D341Med (cell line): ENCODE measurements around the gene SFT2D3.

ENCODE experiments used
- DNase-seq: peaks from one replicate; pipeline ENCODE4 v3.0.0; 2012; ENCODE audit warnings: low spot score

The SFT2D3 gene

DNA sequence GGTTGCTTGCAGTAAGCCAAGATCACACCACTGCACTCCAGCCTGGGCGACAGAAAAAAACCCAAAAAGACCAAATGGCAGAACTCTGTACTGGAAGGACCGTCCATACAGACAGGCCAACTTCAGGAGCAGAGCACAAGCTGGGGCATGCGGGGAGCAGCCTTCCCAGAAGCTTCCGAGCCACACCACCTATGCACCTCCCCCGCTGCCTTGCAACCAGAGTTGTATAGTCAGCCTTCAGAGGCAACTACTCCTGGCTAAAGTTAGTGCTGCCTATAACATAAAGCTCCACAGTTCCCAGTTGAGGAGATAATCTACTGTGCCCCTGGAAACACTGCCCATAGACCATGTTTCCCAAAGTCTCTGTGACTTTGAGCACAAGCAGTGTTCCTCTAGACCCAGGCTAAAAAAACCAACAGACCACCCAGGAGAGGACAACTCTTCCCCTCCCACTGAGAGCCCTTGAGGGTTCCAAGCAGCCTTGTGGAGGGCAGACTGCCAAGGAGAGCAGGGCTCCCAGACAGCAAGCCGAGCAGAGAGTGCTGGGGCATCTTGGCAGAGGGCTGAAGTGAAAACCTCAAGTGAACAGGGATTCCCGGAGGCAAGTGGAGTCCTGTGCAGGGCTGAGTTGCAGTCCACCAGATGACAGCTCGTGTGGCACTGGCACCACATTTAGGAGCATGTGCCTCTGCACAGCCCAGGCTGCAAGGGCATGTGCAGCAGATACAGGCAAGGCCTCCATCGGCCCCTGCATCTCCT lies 6.8 kb downstream of the SFT2D3 start:
- no peak for DNase-seq

DNA sequence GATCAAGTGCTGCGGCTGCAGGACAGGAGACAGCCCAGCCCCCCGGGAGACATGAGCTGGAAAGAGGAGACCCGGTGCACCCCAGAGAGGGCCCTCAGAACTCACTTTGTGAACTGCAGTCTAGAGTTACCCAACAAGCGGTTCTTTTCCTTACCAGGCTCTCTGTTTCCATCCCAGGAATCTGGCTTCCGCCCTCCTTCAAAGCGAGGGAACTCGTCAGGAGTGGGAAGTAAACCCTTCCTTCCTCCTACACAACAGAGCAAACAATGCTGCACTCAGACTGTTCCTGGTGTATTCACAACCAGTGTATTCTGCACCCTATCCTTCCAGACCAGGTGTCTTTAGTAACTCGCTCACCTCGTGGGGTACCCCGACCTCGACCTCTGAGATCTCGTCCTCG lies 8.0 kb downstream of the SFT2D3 start:
- DNase-seq, result no peak

DNA sequence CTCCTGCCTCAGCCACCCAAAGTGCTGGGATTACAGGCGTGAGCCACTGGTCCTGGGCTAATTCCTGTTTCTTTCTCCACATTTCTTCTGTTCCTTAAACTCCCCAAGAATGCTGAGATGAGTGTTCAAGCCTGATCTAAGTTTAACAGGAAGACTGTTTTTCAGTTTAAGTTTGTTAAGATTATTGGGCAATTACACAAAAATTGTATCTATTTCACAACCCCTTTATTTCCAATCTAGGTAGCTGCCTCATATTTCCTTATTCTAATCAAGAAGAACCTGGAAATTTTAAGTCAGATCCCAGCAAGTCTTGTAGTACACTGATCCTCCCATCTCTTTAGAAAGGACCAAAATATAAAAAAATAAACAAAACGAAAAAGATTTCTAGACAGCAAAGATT lies 11.7 kb downstream of the SFT2D3 start:
- DNase-seq, result no peak

DNA sequence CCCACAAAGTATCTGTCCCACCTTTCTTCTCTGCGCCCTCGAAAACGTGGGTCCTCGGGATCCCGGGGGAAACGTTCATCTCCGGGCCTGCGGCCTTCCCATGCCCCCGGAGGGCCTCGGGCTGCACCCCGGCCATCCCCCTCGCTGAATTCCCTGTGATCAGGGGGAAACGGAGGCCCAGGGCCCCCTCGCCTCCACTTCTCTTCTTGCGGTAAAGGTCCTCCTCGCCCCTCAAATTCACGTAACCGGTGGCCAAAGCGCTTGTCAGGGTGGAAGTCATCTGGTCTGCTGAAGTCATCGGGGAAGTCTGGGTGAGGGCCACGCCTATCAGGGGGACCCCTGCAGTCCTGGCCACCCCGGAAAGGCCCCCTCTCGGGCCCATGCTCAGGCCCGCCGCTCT lies 12.3 kb downstream of the SFT2D3 start:
- no peak for DNase-seq

DNA sequence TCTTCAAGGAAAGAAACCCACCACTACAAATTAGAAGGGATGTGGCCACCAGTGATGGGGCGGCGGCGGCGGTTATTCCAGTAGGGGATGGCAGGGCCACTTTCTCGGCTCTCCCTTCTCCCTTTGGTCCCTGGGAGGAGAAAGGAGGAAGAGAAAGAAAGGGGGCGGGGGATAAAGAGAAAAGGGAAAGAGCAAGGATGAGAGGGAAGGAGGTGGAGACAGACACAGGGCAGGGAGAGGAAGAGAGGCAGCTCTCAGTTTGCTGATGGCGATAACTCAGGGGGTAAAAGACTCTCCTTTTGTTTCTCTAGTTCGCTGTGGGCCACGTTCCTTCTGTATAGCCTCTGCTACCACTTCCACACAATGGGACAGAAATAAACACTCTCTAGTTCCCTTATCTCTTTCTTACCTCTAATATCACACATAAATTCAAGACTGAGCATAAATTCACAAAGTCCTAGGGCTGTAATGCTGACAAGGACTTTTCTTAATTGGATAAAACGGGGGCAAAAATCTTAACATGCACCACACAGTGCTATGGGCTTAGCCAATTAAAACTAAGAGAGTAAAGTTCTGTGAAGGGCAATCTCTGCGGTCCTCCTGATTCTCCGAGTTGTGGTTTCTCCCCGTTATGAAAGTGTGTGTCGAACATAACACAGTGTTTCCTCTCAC lies 14.6 kb downstream of the SFT2D3 start:
- no peak for DNase-seq

DNA sequence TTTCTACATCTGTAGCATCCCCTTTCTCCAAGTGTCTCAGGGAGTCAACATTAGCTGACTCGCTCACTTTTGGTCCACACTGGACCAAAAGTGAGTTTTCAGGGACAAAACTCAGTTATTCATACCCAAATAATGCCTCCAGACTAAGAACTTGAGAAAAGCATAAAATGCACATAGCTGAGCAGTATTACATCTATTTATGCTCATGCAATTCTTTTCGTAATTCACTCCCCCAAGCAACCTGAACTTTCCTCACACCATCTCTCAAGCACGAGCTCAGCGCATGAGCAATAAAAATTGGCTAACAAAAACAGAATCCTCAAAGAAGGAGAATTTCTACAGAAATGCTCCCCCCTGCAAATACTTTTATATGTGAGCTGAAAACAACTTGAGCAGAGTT lies 17.0 kb downstream of the SFT2D3 start:
- DNase-seq, result no peak

DNA sequence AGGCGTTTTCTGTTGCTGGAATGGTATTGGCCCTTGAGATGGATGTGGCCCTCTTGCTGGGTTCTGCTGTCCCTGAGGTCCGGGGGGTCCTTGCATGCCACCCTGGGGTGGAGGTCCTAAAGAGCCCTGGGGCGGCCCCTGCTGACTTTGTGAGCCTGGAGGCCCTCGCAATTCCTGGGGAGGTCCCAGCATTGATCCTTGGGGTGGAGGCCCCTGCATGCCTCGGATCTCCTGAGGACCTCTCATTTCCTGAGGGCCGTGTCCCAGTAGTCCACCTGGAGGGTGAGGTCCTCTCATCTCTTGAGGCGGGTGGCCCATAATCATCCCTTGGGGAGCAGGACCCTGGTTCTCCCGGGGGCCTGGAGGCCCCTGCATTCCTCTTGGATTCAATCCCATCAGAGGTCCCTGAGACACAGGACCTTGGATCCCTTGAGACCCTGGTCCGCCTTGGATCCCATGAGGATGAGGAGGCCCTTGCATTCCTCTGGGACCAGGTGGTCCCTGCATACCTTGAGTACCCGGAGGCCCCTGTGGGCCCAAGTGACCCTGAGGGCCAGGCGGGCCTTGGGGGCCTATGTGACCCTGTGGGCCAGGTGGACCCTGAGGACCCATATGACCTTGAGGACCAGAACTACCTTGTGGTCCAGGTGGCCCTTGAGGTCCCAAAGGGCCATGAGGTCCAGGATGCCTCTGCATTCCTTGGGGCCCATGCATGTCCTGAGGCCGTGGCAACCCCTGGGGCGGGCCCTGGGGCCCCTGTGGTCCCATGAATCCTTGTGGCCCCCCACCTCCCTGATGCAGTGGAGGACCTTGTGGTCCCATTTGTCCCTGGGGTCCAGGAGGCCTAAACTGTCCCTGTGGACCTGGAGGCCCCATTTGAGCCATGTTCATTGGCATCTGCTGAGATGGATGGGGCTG lies 18.3 kb downstream of the SFT2D3 start:
- DNase-seq, result no peak

DNA sequence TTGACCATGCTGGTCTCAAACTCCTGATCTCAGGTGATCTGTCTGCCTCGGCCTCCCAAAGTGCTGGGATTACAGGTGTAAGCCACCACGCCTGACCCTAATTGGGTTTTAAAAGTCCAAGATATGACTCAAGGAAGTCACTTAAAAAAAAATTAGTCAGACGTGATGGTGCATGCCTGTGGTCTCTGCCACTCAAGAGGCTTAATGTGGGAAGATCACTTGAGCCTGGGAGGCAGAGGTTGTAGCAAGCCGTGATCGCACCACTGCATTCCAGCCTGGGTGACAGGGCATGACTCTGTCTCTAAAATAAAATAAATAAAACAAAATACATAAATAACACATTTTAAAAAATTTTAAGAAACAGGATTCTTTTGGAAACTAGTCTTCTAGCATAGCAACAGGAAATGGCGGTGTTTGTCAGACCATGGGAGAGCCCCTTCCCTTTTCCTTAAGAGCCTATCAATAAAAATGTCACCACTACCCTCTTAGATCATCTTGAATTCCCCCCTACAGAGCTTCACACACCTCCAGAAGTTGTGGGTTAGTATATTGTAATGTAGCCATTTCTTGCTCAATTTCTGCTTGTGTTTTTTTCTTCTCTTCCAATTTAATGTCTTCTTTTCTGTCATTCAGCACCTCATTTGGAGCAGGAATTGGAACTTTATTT lies 20.1 kb downstream of the SFT2D3 start:
- DNase-seq, result no peak

DNA sequence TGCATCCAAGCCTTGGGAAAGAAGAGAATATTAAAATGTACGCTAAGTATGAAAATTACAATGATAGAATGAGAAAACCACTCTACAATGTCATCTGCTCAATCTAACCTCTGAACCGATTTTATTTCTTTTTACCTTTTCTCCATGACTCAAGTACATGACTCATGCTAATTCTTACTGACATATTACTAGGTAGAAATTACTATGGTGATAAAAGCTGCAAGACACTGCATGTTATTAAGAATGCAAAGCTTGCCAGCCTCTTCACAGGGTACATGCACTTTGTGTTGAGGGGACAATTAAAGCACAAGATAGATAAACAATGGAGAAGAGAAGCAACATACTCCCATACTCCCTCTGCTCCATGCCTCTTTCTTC lies 20.7 kb downstream of the SFT2D3 start:
- DNase-seq, result no peak

DNA sequence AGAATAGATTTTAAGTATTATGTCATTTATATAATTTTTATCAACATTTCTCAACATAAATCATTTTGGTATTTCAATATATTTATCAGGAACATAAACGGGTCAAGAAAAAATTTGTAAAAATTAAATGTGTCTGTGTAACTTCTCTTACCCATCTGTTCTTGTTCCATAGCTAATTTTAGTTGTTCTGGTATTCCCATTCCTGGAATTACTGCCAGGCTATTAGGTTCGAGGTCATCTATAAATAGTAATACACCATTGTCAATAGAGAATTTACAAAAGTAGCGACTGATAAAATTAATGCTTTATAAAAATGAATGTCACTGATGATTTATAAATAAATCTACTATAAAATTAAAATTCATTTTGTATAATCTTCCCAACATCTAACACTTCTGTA lies 21.5 kb downstream of the SFT2D3 start:
- no peak for DNase-seq

DNA sequence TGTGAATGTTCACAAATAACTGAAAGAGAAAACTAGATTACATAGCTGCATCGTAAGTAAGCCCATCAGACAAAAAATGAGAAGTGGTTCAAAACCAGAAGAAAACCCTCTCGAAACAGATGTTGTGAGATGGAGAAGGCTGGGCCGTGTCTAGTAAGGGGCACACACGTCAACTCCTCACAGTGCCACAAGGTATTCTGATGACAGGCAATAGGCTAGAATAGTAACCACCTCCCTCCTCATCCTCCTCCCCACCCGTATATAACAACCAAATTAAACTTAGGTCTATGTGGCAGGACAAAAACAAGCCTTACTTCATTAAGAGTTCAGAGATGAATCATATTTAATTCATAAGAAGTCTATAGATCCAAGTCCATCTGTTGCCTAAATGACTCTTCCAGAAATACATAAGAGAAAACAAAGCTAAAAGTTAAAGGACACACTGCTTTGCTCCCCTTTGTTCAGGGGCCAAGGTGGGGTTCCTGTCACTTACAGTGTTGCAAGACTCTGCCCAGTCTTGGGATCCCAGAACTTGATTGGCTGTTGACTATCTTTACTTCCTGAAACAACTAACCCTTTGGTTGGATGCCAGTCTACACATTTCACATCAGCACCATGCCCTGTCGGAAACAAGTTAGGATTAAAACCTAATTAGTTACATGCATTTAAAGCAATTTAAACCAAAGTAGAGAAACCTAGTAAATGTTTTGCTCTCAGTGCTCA lies 25.0 kb downstream of the SFT2D3 start:
- DNase-seq, result no peak

DNA sequence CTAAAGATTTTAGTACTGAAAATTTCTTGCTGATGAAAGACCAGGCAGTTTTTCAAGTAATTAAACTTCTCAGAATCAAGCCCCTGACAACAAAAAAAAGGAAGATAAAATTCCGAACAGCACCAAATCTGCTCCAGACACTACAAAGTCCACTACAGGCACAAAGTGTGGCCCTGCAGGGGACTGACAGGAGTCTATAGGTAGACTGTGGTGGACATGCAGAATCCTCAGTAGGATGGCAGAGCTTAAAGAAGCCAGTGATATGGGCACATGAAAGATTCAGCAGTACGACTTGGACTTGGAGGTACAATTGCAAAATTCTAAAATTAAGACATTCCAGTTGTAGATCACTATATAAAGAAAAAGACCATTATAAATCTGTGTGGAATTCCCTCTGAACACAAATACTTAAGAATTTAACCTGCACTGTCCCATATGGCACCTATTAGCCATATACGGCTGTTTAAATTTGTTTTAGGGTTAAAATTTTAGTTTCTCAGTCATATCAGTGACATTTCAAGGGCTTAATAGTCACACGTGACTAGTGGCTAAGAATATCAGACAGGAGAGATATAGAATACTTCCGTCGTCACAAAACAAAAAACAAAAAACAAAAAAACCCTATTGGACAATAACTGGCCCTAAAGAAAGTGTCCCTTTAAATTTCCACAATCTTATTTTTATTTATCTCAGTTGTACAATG lies 32.0 kb downstream of the SFT2D3 start:
- DNase-seq, result no peak

DNA sequence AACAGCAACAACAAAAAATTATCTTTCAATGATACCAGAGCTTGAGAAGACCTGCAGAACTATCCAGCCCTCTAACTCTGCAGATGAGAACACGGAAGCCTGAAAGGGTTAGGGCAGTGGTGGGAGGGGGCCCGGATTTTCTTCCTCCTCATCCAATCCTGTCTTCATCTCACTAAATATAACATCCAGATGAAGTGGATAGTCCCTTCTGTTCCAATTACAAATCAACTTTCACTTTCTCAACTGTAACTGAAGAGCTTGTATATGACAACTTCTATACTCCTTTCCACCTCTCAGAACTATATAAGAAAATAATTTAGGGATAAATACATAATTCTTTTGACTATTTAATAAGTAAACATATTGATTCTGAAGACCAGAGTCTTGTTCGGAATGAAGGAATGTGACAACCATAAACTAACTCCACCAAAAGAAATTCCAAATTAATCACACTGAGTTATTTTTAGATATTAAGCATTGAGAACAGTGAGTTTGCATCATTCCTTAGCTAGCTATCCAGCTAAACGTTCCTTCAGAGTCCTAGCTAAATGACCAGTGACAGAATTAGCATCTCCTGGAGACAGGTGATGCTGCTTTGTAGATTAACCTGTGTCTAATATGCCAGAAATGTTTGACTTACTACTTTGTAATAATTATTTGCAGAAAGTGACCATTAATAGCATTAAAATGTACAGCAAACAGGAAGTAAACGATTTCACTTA lies 32.7 kb downstream of the SFT2D3 start:
- no peak for DNase-seq

DNA sequence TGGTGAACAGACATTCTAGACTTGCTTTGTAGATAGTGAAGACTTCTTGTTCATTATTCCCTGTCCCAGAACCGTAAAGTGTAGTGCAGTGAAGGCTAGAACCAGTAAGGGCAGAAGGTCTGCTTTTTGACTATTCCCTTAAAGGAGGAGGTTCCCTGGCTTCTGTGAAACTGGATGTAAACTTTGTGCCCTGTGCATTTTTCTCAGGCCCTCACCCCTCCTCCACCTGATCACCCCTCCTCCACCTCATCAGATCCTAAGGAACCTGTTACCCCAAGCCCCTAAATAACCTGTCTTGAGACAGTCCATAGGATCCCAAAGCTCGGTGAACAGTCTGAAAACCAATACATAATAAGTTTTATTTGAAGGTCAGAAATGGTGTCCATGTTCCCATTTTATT lies 33.7 kb downstream of the SFT2D3 start:
- no peak for DNase-seq

DNA sequence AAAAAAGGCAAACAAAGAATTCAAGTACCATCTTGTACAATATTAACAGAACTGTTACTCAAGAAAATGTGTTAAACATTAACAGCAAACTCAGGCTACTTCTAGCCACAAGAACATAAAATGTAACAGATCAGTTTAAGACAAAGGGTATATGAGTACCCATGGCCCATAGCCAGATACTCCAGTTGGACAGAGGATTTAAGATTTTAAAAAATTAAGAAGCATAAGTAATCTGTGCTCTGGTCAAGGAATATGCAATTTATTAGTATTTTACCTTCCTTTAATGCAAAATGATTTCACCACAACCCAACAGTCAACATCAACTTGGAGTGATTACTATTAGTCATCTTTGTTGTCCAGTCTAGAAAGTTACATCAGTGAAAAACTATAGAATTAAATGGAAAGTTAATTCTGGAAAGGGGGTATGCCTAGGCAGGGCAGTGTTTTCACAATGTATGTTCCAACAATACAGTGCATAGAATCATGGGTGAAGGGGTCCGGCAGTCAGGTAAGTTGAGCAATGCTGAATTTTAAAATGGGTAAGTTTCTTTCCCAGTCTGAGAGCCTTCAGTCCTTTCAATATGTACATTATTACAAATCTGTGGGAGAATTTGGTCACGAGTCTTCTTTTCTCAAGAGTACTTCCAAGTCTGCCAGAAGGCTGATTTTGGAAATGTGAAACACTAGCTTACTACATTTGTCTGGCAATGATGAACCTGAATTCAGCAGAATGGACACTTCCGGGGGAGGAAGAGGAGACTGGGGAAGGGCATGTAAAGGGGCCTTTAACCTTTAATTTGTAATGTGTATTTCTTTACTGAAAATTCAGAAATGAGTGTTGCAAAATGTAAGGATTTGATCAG lies 34.5 kb downstream of the SFT2D3 start:
- DNase-seq, result no peak

DNA sequence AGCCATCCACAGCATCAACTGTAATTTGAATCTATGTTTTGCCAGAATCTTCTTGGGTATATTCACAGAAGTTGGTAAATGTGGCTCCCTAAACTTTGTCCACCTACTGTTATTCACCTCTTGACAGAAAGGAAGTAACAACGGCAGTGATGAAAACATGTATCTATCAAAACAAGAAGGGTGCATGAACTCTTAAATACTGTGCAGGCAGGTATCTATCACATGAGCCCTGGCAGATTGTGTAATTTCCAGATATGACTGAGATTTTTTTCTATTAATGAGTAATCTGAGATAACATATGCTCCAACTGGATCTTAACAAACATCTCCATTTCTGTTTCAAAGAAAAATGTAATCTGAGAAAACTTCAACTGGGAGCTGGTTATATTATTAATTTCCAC lies 36.6 kb downstream of the SFT2D3 start:
- DNase-seq, result no peak

DNA sequence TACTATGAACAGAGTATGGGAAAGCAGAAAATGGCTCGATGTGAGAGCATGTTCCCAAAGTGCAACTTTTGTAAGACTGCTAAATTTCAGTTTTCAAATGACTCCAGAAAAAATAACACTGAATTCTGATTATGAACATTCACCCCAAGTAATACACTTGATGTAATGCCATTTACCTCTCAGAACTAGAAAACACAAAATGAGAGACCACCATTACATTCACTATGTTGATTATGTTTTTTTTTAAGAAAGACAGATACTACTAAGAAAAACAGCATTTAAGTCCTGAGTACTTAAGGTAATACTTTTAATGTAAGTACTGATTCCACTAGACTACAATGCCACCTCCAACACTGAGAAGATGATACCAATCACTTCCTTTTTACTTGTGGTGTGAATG lies 38.5 kb downstream of the SFT2D3 start:
- DNase-seq, result no peak

DNA sequence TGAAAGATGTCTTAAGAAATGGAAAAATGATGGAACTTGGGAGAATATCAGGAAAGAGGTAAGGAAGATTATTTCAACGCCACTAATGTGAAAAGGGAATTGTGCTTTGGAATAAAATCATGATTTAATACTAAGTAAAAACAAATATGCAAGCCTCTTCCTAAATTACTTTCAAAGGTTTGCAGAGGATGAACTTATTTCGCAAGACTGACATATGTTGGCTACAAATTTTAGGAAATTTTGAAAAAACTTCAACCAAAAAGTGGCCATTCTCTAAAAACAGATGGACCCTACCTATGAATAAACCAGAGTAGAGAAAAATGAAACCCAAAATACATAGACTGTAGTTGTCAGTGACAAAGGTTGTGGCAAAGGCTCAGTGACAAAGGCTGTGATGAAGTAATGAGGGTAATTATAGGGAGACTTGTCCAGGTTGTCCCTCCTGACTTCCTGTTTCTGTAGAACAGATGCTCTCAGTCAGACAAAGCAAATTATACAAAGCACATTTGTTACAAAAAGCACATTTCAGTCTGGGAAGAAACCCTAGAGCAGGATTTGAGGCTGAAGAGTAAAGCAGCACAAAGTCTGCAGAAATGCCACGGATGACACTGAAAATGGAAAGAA lies 39.5 kb downstream of the SFT2D3 start:
- DNase-seq, result no peak

DNA sequence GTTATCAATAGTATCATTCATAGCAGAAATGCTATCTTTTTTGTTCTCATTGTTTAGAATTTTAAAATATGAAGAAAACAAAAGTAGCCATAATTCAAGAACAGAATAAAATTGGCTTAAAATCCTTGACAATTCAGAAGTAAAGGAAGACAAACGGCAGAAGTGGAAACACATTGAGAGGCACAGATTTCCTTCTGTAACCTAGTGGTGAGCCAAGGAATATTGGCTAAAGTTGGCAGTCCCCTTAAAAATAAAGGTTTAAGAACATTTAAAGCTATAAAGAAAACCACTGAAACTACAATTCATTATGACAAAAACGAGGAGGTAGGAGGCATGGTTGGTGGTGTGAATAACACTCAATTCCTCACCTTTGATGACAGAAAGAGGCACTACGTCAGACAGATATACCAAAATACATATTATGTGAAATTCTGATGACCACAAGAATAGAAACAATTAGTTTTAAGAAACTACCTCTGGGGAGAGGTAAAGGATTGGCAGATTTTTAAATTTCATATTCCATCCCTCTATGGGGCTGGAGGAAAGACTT lies 42.3 kb downstream of the SFT2D3 start:
- DNase-seq, result no peak
